Fibroblast of villous mesenchyme (primary cell): ENCODE measurements around the gene TBL1XR1. TPM values are rescaled to one million over a fixed set of nuclear protein-coding genes. Genes with fewer than 3 reads are reported as not detected.
A peak's percentile ranks its signal among the peaks of the same experiment; 100 is the strongest.

ENCODE experiments used
- DNase-seq: peaks from one replicate; pipeline ENCODE4 v3.0.0-alpha.2; 2010; ENCODE audit warnings: low read depth
- H3K4me3 ChIP-seq: 2 replicates; pipeline ENCODE4 v1.5.1; 2011; ENCODE audit warnings: low read depth, mild to moderate bottlenecking, low read length
- CTCF ChIP-seq: IDR thresholded peaks from 2 replicates; pipeline ENCODE4 v1.5.1; 2012; ENCODE audit warnings: low read depth, mild to moderate bottlenecking, low read length; ENCODE audit not compliant: insufficient read depth
- total RNA-seq: library from RNA; depleted of rRNA; stranded (reverse); fragments of >200 nt; gene quantifications from 2 replicates; pipeline ENCODE4 v1.2.3, GENCODE V29; 2012

TBL1XR1 gene
- total RNA-seq, 1 donor: 161 TPM

- TF ChIP-seq CTCF: no peak
- peak; percentile 6 for DNase-seq
- H3K4me3 ChIP-seq: no peak overlapping the region
Observed at GRCh38 chr3:177234121-177234520, 36.8 kb upstream of the TBL1XR1 start.

GRCh38 chr3:177231242-177231641 lies 34.0 kb upstream of the TBL1XR1 start:
- H3K4me3 ChIP-seq: no peak overlapping the region
- DNase-seq: no peak
- TF ChIP-seq CTCF: no peak

- TF ChIP-seq CTCF: no peak
- no peak overlapping the region for H3K4me3 ChIP-seq
- DNase-seq: no peak
Observed at GRCh38 chr3:177230641-177231040, 33.4 kb upstream of the TBL1XR1 start.

GRCh38 chr3:177229791-177230190 lies 32.5 kb upstream of the TBL1XR1 start:
- DNase-seq: peak; percentile 8
- no peak overlapping the region for H3K4me3 ChIP-seq
- TF ChIP-seq CTCF: no peak

- no peak overlapping the region for H3K4me3 ChIP-seq
- DNase-seq: no peak
- TF ChIP-seq CTCF: no peak
Observed at GRCh38 chr3:177228601-177229190, 31.4 kb upstream of the TBL1XR1 start.

- H3K4me3 ChIP-seq: no peak overlapping the region
- peak; percentile 8 for DNase-seq
- TF ChIP-seq CTCF: no peak
Observed at GRCh38 chr3:177224414-177224813, 27.1 kb upstream of the TBL1XR1 start.

GRCh38 chr3:177221744-177222143 lies 24.5 kb upstream of the TBL1XR1 start:
- H3K4me3 ChIP-seq: no peak overlapping the region
- no peak for DNase-seq
- no peak for TF ChIP-seq CTCF
